Measurements from ENCODE around the gene CDK5RAP3.

Gene CDK5RAP3

DNA sequence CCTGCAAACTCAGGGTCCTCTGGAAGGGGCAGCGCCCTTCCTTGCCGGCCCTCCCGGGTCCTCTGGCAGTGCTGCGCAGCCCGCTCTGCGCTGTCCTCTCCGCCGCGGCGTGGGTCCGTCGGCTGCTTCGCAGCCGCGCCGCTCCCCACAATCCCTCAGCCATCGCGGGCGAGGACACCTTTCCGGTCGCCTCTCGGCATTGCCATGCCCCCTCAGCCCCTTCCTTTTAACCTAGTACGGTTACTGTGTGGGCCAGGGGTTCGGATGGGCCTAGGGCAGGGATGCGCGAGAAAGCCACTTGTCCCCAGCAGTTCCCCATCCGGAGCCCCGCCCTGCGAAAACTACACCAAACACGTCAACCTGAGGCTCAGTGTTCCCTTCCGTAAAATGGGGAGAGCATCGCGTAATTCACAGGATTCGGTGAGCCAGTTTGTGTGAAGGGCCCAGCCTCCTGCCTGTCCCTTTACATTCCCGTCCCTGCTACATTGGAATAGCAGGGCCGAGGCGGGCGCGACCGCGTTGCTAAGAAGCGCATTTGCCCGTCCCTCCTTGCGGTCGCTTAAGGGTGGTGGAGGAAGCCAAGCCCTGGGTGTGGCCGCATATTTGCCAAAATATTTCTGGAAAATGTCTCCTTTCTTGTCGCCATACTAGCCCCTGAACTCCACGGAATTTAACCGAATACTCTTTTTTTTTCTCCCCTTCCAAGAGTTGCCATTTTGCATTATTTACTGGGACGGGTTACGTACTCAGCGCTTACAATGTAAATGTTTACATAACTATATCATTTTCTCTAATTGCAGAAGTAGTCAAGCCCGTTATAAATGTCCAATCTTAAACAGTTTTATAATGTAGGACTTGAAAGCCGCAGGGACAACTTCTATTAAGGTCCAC lies 53.5 kb downstream of the CDK5RAP3 start:
- DNase-seq (ENCODE audit: low read depth), result peak; percentile 60

DNA sequence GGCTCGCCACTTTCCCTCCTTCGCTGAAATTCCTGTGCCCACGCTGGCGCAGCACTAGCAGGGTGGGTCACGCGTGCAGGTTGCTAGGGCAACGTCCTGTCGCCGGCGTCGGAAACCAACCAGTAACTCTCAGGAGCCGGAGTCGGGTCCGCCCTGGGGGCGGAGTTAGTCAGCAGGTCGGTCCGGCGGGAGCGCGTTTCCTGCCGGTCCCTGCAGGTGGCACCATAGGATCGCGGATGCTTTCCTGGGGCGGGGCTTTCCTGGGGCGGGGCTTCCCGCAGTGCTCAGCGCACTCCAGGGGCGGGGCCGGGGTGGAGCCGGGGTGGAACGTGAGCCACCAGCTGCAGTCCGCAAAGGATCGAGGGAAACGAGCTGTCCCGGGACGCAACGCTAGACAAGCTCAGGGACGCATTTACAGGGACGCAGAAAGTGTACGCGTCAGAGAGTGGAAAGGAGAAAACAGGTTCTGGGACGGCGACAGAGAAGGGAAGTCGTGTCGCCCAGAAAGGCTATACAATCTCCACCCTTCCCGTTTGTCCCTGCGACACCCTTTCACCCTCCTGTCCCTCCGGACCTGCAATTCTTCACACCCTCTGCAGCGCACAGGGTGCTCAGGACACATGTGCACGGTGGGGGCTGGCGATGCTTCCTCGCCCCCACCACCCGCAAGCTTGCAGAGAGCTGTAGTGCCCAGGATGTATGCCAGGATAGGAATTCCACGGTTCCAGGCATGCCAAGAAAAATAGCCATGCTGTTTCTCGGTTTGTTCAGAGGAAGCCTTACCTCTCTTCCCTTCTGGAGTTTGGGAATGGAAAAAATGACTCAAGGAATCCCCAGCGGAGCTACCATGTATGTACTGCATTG lies 54.4 kb downstream of the CDK5RAP3 start:
- DNase-seq (ENCODE audit: low read depth), result peak; percentile 94

DNA sequence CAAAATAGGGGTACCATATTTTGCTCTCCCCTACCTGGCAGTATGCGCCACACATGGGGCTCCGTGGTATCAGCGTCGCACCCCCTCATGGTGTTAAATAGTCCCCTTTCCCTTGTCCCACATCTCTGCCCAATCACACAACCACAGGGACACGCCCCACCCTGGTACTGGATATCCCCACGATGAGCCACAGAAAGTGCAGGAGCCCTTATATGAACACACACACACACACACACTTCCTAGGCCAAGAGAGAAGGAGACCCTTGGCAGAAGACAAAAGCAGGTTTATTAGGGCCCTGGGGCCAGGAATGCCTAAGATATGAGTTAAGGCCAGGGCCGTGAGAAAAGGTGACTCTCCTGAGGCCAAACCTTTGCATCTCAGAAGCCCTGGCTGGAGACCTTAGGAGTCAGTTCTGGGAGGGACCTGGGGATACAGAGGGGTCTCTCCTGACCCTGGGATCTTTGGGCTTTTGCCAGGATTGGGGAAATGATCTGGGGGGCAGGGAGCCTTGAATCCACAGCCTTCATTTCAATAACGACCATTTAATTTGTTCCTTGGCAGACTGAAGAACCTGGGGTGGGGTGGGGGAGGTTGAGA lies 55.1 kb downstream of the CDK5RAP3 start:
- DNase-seq (ENCODE audit: low read depth), result no peak

DNA sequence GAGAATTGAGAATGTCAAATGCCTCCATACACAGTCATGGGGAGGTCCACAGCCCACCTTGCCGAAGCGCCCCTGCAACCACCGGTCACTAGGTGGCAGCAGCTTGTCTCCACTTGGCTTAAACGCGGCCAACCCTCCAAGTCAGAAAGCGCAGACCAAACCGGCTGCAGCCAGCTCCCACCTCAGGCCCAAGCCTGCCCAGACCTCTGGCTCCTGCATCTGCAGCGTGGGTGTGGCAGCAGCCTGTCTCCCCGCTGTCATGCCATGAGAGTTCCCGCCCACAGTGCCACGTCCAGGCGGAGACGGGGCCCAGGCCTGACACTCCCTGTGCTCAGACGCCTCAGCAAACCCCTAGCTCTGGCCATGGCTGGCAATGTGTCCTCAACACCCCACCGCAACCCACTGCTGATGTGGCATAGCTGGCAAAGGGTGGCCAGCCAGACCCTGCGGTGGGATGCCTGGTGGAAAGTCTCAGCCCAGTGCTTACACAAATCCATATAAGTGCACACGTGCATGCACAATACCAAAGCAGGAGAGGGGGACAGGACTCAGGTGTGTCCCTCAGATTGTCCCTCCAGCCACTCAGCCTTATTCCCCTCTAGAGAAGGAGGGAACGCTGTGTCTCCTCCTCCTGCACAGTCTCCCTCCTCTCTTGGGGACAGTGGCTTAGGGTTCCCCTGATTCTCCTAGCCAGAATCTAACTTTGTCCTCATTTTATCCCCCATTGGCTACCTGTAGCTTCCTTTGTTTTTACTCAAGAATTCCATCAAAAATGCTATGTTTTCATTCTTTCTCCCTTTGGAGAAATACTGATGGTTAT lies 55.8 kb downstream of the CDK5RAP3 start:
- DNase-seq (ENCODE audit: low read depth), result peak; percentile 93

DNA sequence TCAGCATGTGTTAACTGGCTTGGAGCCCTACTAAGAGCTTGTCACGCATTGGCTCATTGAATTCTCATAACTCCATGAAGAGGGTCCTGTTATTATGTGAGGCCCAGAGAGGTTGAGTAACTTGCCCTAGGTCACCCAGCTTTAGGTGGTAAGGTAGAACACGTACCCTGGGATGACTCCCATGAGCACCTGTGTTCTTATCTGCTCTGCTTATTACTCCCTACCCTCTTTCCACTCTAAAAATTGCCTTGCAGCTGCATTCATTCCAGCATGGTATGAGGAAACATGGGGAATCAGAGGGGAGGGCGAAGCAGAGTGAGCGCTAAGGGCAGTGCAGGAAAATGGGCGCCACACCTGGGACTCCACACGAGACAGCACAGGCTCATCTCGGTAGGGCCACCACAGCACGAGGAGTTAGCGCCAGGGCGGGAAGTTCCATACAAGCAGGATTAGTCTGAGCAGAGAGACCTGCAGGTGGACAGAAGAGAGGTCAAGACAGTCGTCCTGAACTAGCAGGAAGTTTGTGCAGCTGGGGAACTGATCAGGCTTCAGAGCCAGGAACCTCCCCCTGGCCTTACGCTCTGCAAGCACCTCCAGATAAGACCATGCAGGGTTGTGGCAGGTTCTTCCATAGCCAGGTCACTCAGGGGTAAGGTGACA lies 56.5 kb downstream of the CDK5RAP3 start:
- no peak for DNase-seq (ENCODE audit: low read depth)

DNA sequence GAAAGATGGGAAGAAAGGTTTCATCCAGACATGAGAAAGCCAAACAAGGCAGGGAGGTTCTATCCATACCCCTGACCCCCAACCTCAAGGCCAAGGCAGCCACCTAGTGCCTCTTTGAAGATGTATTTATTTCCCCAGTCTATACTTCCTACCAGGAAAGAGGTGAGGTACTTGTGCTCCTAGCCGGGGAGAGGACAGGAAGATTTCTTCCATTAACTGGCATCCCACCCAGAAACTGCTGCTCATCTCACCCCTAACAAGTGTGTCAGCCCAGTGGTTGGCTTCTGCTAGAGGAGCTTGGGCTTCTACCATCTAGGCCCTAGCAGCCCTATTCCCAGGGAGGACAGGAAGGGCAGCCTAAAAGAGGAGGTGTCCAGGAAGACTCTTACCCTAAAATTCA lies 57.8 kb downstream of the CDK5RAP3 start:
- DNase-seq (ENCODE audit: low read depth), result no peak

DNA sequence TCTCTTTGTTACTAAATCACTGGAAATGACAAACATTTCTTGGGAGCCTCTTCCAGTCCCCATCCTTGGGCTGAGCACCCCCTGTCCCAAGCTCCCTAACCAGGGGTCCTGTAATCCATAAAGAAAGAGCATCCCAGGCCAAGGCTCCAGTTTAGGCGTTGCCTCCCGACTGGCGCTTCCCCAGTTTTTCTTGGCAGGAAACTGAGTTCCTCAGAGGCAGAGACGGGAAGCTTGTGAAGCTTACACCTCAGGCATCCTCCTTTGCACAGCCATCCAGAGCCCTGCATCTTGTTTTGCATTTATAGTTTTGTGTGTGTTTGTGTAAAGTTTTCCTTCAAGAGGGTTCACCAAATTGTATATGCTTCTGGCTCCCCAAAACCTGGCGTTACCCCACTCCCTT lies 59.6 kb downstream of the CDK5RAP3 start:
- peak; percentile 53 for DNase-seq (ENCODE audit: low read depth)
